Islet precursor cell (in vitro differentiated cells): Measurements from ENCODE around the gene SWT1.
"Not testable (repeated sequence)": the region's sequence is repeated elsewhere in the genome, so short reads cannot be mapped to it uniquely, and the experiment has no call there.

Experiments used
- DNase-seq: peaks from one replicate; pipeline ENCODE4 v3.0.0-alpha.2; 2018

SWT1 gene

DNA sequence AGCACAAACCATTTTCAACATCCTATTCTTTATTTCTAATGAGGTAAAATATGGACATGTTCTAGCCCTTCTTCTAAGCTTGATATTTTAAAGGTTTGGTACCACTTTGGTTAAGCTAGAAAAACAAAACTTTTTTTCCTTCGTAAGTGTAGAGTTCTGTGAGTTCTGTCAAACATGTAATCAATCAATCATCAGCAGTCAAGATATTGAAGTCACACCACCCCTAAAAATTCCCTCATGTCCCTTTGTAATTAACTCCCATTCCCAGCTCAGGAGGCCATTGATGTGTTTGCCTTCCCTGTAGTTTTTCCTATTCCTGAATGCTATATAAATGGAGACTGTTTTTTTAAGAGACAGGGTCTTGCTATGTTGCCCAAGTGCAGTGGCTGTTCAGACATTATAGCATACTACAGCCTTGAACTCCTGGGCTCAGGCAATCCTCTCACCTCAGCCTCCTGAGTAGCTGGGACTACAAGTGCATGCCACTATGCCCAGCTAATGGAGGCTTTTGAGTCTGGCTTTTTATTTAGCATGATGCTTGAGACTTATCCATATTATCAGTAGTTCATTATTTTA lies 137.1 kb downstream of the SWT1 start:
- DNase-seq = no peak

DNA sequence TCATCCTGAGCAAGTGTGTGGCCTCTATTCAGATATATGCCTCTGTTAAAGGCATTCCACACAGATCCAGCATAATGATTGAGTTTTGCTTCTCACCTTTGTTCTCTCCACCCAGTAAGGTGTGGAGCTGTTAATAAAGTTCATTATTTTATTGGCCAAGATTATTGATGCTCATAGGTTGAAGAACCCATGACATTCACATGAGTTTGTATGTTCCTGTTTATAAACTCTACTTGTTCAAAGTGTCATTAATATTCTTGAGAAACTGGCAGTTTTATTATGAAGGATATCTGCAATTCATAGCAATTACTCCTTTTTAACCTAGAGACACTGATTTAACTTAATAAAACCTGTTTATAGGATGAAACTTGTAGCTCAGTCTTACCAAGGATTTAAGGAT lies 138.1 kb downstream of the SWT1 start:
- no peak for DNase-seq

DNA sequence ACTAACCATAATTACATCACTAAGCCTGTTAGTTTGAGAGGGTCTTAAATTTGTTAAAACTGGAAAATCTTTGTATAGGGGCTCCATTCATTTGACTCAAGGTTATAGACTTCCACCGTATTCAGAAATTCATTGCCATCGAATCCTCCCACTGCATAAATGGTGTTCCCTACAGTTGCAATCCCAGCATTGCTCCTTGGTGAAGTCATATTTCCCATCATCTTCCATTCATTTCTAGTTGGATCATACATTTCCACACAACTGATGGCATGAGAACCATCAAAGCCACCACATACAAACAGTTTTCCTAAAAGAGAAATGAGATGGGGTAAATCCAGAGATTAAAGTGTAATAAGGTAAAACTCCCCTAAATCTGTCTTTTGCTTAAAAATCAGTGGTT lies 141.0 kb downstream of the SWT1 start:
- DNase-seq = no peak

DNA sequence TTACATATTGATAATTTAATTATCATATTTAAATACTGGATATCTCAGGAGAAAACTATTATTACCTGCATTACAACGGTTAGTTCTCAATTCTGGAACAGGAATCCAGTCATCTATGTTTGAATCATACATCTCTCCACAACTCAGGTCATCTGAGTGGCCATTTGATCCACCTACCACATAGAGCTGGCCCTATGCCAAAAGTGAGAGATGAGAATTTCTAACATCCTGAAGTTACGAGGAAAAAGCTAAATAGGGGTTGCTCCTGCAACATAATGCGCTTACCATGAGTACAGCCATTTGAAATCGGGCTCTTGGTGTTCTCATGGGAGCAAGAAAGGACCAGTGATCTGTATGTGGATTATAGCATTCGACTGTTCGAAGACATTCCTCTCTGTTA lies 143.2 kb downstream of the SWT1 start:
- DNase-seq = no peak

DNA sequence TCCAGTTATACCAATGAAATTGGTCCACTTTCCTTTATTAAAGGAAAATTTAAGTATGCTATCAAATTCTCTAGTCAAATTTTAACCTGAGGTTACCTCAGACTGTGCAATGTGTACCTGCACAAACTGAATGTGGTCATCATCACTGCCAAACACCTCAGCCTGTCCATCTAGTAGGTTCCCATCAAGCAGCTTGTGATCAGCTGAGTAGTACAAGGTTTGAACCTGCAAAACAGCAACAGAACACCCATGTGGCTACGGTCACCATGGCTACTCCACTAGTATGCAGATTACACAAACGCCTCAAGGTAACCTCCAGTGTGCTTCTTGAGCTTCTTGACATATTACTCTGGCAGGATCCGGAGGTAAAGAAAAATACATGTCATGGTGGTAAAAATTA lies 148.5 kb downstream of the SWT1 start:
- no peak for DNase-seq

DNA sequence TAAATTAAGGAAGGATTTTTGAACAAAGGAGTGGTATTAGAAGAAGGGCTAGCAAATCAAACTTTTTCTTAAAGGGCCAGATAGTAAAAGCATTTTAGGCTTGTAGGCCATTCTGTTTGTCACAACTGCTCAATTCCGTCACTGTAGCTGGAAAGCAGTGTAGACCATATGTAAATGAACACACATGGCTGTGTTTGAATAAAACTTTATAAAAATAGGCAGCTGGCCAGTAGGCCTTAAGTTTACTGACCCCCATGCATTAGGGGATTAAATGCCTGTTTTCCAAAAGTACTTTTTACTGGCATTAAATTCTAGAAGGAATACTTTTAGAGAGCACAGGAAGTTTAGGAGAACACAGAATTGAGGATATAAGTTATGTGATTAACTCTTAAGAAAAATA lies 151.2 kb downstream of the SWT1 start:
- no peak for DNase-seq

DNA sequence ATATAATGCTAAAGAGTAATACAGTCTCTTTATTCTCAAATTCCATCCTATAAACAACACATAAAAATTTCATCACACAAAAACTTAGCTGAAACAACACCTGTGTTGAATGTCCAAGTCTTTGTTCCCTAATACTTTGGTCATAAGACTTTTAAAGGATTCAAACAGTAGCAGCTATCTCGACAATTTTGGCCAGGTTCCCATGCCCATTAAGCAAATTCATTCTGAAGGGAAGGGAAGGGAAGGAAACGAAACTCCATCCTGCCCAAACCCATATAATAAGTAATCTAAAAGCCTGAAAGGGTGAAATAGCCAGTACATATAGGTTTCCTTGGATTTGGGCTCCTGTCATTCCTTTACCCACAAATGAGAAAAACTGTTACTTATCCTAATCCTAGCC lies 152.6 kb downstream of the SWT1 start:
- no peak for DNase-seq

DNA sequence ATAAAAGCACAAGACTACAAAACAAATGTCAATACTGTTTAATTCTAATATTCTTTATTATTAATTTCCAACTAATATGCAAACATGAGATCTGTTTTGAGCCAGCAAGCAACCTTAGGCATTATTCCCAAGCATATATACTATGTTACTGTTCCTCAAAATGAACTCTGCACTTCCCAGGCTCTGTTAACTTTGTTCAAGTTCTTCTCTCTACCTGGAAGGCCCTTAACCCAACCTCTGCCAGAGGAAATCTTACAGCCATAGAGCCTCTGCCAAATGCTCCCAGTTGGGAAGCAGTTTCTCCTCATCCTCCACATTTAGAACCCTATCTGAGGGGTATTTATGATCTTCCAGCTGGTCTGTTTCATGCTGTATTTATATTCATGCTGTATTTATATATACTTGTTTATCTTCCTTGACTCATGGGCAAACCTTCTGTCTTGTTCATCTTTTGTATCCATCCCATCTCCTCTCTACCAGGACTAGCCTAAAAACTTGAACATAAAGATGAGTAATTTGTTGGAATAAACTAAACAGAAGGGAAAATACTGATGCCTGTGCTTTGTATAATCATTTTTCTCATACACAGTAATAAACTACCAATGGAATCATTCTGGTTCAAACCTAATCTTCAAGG lies 154.7 kb downstream of the SWT1 start:
- DNase-seq = no peak

DNA sequence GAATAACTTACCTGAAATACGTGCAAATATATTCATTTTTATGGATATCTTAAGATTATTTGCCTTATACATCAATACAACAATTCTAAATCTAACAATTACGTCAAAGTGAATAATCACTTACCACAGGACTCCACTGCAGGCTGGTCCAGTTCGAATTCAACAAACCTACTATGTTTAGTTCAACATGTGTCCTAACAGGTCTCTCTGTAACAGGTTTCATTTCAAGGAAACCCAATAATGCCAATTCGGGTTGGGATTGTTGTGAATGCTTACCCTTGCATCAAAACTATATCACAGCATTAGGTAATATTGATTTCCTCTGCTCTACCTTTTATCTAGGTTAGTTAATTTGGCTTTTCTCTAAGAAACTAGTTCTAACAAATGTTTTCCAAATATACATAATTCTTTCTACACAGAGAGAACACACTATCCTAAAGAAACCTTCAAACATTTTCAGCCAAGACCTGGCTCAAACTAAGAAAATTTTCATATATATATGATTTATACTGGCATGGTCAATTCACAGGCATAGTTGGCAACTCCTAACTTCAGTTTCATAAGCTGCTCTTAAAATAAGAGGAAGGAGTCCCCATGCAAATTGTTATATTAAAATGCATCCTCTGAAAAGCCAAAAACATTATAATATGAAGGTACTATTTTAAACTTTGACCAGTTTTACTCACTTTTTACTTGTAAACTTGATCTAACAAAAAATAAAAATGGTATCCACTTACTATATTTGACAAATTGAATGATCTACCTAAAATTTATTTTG lies 155.6 kb downstream of the SWT1 start:
- DNase-seq = no peak

DNA sequence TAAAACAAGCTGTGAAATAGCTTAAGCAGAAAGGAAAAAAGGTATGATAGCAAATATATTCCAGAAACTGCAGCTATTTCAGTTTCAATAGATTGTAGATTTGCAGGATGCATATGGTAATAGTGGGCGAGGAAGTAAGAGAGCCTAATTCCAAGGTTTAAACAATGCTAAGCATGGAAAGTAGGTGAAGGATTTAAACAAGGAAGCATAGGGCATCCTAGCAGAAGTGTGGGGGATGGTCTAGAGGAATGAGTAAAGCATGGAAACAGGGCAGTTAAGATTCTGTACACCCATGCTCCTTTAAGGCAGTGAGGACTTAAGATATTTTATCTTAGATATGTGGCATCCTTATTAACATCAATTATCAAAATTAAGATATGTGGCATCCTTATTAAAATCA lies 157.4 kb downstream of the SWT1 start:
- DNase-seq = no peak

DNA sequence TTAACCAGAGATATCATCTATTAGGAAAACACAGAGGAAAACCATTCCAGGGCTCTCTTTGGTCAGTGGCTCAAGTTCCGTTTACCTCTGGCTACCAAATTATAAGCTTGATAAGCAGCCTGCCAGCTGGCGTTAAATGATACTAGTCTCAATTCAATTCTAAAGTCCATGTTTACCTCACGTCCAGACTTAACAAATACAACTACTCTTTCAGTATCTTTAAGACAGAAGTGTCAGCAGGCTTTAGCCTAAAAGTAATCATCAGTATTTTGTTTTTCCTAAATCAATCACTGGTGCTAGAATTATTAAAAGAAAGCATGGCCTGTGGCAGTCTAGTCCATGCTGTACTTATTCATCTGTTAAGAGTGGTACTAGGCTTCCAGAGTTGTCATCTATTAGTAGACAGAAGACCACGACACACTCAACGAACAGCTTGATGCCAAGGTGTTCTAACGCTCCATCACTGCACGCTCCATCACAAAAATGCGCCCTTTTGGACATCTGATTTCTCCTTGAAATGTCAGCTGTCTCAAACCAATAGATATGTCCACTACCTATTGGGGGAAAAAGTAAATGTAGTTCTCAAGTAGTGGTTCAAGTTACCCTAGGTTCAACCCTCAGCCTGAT lies 158.6 kb downstream of the SWT1 start:
- no peak for DNase-seq

DNA sequence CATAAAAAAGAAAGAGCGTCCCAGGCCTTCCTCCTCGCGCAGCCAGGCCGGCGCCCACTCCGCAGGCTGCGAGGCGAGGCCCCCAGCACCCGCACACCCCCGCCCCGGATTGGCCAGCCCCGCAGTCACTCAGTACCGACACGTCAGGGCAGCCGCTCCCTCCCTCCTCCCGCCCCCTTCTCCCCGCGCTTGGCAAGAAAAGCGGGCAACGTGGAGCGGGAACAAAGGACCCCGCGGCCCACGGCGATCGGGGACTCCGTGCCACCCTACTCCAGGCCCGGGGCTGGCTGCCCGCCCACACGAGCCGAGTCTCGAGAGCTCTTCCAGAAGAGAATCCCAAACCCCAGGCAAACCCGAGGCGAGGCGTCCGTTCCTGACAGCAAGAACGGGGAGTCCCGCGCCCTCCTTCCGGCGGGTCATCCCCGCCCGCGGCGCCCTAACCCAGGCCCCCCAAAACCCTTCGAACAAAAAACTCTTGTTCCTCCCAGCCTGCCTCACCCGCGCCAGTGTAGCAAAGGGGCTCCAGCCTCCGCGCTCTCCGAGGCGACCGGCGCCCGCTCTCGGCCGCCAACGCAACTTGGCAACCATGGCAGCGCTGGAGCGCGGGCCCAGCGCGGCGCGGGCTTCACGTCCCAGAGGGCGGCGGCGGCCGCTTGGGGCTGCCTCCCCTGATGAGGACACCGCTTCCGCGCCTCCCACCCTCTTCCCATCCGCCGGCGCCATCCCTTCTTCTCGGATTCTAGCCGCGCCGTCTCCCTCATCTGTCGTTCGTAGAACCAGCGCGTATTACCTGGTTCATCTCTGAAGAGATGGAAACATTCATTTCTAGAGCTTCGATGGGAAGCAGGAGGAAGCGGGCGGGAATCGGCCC lies 159.4 kb downstream of the SWT1 start:
- peak; percentile 95 for DNase-seq

DNA sequence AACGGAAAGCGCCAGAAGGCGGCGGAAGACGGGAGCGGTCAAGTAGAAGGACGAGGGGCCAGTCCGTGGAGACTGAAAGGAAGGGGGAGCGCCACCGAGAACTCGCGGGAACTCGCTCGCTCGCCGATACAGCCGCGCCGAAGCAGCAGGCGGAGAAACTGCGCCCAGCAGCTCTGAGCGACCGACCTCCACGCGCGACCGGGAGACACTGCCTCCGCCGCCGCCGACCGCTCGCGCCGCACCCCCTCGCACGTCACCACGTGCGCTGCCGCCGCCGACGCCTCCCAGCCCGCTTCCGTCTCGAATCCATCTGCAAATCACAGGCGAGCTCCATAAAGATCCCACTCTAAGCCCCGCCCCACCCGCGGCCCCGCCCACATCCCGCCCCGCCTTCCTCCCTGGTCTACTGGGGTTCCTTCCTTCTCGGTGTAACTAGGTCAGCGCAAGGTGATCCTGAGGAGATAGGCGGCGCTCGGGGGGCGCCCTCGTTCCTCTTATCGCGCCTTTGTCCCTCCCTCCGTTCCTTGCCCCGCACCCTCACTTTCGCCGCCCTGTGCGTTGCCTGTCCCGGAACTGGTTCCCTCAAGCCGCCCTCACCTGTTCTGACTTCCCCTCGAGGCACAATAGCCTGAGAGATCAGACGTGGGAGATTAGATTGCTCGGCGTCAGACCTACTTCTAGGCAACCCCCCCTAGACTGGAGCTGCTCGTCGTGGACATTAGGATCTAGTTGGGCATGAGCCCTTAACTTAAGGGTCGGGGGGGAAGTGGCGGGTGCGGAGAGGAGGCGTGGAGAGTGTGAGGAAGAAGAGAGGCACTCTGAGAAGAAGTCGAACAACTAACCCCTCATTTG lies 160.3 kb downstream of the SWT1 start, which contains the start of gene IVNS1ABP:
IVNS1ABP (minus strand) TSS at position 210 of the 852 bp plus-strand sequence. CDS start 7,750 bp downstream, outside the sequence.
- DNase-seq = peak; percentile 100

DNA sequence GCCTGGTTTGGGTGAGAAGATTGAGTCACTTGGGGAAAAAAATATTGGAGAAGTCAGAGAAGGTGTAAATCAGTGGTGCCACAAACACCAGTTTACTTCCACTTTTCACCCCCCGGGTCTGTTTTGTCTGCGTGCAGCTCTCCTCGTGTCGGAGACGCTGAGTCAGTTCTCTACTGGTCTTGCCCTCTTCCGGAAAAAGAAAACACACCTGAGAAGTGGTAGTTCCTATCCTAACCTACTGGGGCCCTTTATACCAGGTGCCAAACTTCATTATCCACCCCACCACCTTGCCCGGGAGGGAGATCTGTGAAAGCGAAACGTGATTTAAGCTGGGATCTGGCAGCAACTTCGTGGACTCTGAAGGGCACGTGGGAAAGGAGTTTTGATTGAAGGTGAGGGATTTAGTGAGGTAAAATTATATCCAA lies 160.9 kb downstream of the SWT1 start:
- DNase-seq = no peak

DNA sequence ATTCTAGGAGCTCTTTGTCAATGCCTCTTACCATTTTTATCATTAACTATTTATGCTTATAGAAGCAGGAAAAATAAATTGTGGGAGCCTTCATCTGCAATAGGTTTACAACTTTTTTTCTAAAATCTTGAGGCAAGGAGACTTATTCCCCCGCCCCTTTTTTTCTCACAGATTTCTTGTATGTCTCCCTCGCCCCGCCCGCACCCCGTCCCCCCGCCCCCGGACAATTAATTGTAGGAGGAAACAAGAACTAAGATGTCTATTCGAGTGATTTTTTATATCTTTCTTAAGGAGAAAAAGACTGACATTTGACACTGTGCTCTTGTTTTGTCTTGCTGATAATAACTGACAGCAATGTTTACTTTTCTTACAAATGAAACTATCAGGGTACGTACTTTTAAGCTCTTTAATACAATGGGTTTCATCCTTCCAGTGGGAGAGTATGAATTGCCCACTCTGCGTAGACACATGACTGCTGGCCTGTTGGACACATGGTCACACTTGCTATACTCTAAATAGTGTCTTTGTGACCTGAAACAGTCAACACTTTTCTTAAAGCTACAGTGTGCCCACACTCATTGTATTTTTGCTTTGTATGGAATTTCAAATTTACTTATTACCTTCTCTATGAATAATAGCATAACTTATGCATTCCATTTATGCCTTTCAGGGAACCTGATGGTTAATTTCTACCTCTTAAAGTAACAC lies 161.6 kb downstream of the SWT1 start:
- no peak for DNase-seq

DNA sequence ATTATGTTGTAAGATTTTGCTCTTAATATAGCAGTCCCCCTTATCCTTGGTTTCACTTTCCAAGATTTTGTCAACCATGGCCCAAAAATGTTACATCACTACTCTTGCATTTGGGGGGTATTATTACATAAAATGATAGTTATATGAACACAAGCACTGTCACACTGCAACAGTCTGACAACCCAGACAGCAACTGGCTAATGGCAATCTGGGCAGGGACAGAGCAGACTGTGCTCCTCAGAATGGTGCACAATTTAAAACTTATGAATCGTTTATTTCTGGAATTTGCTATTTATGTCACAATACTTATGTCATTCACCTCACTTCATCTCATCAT lies 162.1 kb downstream of the SWT1 start:
- DNase-seq = no peak

DNA sequence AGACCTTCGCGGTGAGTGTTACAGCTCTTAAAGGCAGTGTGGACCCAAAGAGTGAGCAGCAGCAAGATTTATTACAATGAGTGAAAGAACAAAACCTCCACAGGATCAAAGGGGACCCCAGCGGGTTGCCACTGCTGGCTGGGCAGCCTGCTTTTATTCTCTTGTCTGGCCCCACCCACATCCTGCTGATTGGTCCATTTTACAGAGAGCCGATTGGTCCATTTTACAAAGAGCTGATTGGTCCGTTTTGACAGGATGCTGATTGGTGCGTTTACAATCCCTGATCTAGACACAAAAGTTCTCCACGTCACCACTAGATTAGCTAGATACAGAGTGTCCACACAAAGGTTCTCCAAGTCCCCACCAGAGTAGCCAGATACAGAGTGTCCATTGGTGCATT lies 164.1 kb downstream of the SWT1 start:
- not testable (repeated sequence) for DNase-seq

DNA sequence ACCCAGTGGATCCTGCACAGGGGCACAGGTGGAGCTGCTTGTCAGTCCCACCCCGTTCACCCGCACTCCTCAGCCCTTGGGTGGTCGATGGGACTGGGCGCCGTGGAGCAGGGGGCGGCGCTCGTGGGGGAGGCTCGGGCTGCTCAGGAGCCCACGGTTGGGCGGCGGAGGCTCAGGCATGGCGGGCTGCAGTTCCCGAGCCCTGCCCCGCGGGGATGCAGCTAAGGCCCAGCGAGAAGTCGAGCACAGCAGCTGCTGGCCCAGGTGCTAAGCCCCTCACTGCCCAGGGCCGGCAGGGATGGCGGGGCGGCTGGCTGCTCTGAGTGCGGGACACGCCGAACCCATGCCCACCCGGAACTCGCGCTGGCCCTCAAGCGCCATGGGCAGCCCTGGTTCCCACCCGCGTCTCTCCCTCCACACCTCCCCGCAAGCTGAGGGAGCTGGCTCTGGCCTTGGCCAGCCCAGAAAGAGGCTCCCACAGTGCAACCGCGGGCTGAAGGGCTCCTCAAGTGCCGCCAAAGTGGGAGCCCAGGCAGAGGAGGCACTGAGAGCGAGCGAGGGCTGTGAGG lies 164.8 kb downstream of the SWT1 start:
- not testable (repeated sequence) for DNase-seq

DNA sequence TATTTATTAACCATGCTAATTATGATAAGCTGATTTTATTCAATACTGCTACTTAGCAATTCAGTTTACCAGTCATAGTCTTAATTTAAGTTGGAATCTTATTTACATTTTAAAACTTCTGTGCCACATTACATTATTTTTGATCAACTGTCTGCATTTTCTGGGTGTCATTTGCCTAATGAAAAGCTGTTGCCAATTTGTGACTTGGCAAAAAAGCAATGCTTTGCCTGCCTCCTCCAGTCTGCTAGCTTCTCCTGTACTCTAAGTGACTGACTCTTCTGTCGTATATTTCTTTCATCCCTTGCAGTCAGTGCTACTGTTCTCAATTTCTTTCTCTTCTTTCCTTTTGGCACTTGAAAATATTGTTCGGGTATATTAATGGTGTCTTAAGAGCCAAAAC lies 165.7 kb downstream of the SWT1 start:
- DNase-seq = no peak

DNA sequence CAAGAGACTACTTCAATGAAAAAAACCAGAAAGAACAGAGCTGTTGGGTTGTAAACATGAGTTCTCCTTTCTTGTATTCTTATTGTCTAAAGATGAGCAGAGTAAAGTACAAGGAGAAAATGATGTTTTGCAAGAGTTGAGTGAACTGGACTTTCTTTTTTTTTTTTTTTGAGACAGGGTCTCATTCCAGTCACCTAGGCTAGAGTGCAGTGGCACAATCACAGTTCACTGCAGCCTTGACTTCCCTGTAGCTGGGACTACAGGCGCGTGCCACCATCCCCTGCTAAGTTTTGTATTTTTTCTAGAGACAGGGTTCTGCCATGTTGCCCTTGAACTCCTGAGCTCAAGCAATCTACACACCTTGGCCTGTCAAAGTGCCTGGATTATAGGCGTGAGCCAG lies 167.2 kb downstream of the SWT1 start:
- DNase-seq = no peak

DNA sequence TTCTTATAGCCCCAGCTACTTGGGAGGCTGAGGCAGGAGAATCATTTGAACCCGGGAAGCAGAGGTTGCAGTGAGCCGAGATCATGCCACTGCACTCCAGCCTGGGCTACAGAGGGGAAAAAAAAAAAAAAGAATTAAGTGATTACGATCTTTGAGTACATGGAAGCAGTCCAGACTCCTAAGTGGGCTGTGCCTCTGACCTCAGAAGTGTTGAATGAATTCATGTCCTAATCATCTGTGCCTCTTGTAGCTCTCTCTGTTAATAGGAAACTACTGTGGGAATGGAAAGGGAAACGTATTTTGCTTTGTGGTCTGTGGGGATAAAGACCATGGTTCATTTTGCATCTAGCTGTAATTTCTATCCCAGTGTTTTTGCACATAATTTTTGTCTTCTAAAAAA lies 168.4 kb downstream of the SWT1 start:
- peak; percentile 67 for DNase-seq
